IPS-18c (cell line): ENCODE data around the gene OASL.

Source experiments
- H3K4me3 ChIP-seq: 2 replicates; pipeline ENCODE4 v1.7.0; 2013; ENCODE audit warnings: low read depth, mild to moderate bottlenecking, low read length, moderate library complexity; ENCODE audit not compliant: insufficient read depth
- H3K9me3 ChIP-seq: one replicate; pipeline ENCODE4 v1.6.1; 2013; ENCODE audit warnings: mild to moderate bottlenecking, low read length, moderate library complexity; ENCODE audit not compliant: control insufficient read depth, insufficient read depth

The OASL gene

DNA sequence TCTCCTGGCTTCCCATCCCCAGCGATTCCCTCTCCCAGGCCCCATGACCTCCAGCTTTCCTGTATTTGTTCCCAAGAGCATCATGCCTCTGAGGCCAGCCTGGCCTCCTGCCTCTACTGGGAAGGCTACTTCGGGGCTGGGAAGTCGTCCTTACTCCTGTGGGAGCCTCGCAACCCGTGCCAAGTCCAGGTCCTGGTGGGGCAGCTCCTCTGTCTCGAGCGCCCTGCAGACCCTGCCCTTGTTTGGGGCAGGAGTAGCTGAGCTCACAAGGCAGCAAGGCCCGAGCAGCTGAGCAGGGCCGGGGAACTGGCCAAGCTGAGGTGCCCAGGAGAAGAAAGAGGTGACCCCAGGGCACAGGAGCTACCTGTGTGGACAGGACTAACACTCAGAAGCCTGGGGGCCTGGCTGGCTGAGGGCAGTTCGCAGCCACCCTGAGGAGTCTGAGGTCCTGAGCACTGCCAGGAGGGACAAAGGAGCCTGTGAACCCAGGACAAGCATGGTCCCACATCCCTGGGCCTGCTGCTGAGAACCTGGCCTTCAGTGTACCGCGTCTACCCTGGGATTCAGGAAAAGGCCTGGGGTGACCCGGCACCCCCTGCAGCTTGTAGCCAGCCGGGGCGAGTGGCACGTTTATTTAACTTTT lies 37.1 kb downstream of the OASL start:
- peaks cover 2% of the 10 kb centered on the region for H3K9me3 ChIP-seq
- no peak overlapping the region for H3K4me3 ChIP-seq

DNA sequence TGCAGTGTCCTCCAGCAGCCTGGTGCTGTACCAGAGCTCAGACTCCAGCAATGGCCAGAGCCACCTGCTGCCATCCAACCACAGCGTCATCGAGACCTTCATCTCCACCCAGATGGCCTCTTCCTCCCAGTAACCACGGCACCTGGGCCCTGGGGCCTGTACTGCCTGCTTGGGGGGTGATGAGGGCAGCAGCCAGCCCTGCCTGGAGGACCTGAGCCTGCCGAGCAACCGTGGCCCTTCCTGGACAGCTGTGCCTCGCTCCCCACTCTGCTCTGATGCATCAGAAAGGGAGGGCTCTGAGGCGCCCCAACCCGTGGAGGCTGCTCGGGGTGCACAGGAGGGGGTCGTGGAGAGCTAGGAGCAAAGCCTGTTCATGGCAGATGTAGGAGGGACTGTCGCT lies 38.0 kb downstream of the OASL start:
- H3K9me3 ChIP-seq: peaks cover 2% of the 10 kb centered on the region
- H3K4me3 ChIP-seq: no peak overlapping the region

DNA sequence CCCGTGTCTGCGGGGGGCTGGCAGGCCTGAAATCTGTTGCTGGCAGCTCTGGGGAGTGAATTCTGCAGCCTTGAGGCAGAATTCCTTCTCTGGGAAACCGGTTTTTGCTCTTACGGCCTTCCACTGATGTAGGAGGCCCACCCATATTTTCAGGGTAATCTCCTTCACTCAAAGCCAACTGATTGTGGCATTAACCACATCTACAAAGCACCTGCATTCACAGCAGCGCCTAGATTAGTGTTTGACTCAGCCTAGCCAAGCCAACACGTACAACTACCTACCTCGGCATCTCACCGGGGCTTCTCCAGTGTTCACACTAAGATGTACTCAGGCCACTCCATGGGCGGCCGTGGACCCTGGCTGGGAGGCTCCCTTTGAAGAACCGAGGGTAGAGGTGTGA lies 38.5 kb downstream of the OASL start:
- Histone ChIP-seq H3K4me3 (no peak overlapping the region), H3K9me3 (peaks cover 2% of the 10 kb centered on the region)

DNA sequence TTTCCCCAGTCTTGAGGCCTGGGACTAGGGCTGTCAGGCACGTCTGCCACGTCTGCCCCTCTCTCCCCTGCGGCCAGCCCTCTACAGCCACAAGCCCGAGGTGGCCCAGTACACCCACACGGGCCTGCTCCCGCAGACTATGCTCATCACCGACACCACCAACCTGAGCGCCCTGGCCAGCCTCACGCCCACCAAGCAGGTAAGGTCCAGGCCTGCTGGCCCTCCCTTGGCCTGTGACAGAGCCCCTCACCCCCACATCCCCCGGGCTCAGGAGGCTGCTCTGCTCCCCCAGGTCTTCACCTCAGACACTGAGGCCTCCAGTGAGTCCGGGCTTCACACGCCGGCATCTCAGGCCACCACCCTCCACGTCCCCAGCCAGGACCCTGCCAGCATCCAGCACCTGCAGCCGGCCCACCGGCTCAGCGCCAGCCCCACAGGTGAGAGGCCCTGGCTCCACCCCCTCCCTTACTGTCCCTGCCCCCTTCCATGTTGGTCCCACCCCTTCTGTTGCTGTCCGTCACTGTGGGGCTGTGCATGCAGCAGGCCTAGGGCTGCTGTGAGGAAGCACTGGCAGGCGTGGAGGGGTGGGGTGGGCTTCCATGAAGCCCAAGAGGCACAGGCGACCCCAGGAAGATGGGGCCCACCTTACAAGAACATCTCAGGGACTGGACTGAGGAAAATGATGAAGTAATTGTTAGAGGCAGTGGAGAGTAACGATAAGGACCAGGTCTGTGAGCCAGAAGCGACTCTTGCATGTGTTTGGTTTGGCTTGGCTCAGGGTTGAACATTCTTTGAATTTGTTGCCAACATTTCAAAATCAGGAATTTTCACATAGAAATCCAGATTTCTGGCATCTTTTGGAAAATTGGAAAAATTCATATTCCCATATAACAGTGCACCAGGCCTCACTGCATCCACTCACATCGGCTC lies 39.6 kb downstream of the OASL start:
- H3K9me3 ChIP-seq: peaks cover 2% of the 10 kb centered on the region
- peak overlapping the region; percentile 9; the same call in 1 of the 2 replicates for H3K4me3 ChIP-seq

DNA sequence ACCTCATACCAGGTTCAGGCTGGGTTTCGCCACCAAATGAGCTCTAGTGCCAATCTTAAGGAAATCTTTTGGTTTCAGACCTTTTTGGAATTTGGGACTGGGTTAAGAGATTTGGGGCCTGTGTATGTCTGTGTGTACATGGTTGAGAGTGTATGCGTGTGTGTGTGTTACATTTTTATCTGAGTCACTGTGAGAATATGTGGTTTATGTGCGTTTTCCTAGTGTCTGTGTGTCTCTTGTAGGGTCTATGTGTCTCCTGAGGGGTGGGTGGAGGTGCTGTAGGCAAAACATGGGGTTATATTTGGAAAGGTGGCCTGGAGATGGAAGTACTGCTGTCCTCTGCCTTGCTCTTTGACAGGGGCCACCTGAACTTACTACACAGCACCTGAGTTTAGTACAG lies 40.6 kb downstream of the OASL start:
- peaks cover 2% of the 10 kb centered on the region for H3K9me3 ChIP-seq
- H3K4me3 ChIP-seq: no peak overlapping the region

DNA sequence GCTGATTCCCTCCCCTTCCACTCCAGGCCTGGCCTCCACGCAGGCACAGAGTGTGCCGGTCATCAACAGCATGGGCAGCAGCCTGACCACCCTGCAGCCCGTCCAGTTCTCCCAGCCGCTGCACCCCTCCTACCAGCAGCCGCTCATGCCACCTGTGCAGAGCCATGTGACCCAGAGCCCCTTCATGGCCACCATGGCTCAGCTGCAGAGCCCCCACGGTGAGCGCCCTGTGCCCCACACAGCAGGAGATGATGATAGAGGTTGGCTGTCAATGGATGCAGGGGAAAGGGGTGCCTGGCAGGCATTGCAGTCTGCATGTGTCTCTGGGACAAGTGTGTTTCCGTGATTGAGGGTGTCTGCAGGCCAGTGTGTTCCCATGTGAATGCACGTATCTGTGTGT lies 41.6 kb downstream of the OASL start:
- H3K4me3 ChIP-seq: no peak overlapping the region
- H3K9me3 ChIP-seq: peaks cover 2% of the 10 kb centered on the region

DNA sequence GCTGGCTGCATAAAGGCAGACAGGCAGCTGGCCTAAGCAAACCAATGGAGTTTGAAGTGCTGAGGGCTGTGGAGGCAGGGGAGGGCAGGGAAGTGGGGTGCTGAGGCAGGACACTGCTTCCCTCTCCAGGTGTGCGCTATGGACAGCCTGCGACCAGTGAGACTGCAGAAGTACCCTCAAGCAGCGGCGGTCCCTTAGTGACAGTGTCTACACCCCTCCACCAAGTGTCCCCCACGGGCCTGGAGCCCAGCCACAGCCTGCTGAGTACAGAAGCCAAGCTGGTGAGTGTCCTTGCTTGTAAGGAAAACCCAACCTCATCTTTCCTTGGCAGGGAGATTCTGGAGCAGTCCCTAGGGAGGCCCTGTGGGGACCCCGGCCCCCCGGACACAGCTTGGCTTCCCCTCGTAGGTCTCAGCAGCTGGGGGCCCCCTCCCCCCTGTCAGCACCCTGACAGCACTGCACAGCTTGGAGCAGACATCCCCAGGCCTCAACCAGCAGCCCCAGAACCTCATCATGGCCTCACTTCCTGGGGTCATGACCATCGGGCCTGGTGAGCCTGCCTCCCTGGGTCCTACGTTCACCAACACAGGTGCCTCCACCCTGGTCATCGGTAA lies 42.8 kb downstream of the OASL start:
- H3K4me3 ChIP-seq: no peak overlapping the region
- no peaks in the 10 kb centered on the region for H3K9me3 ChIP-seq

DNA sequence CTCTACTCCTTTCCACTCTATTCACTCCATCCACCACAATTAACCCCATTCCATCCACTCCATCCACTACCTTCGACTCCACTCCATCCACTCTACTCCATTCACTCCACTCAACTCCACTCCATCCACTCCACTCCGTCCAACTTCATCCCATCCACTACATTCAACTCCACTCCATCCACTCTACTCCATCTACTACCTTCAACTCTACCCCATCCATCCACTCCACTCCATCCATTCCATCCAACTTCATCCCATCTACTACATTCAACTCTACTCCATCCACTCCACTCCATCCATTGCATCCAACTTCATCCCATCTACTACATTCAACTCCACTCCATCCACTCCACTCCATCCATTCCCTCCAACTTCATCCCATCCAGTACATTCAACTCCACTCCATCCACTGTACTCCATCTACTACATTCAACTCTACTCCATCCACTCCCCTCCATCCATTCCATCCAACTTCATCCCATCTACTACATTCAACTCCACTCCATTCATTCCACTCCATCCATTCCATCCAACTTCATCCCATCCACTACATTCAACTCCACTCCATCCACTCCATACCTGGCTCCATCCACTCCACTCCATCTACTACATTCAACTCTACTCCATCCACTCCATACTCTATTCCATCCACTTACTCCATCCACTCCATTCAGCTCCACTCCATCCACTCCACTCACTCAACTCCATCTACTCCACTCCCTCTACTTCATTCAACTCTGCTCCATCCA lies 44.3 kb downstream of the OASL start:
- no peak overlapping the region for H3K4me3 ChIP-seq

DNA sequence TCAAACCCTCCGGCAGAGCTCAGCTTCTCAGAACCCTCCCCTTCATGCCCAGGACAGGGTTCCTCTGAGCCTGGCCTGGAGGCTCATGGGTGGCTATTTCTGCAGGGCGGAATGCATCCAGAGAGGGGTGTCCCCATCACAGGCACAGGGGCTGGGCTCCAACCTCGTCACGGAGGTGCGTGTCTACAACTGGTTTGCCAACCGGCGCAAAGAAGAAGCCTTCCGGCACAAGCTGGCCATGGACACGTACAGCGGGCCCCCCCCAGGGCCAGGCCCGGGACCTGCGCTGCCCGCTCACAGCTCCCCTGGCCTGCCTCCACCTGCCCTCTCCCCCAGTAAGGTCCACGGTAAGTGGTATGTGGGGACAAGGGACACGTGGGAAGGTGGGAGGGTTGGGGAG lies 45.0 kb downstream of the OASL start:
- Histone ChIP-seq H3K4me3 (no peak overlapping the region), H3K9me3 (no peaks in the 10 kb centered on the region)

More for the DNA sequence above, 44.3 kb downstream of the OASL start:
- no peaks in the 10 kb centered on the region for H3K9me3 ChIP-seq

DNA sequence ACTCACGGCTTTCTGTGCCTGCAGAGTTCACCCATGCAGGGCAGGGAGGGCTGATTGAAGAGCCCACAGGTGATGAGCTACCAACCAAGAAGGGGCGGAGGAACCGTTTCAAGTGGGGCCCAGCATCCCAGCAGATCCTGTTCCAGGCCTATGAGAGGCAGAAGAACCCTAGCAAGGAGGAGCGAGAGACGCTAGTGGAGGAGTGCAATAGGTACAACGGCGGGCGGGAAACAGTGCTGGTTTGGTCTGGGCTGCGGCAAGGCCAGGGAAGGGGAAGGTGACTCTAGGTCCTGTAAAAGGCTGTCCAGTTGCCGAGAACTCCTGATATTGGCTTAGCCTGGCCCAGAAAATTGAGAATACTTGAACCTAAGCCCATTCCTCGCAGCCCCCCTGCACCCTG lies 45.5 kb downstream of the OASL start:
- Histone ChIP-seq H3K4me3 (no peak overlapping the region), H3K9me3 (no peaks in the 10 kb centered on the region)

DNA sequence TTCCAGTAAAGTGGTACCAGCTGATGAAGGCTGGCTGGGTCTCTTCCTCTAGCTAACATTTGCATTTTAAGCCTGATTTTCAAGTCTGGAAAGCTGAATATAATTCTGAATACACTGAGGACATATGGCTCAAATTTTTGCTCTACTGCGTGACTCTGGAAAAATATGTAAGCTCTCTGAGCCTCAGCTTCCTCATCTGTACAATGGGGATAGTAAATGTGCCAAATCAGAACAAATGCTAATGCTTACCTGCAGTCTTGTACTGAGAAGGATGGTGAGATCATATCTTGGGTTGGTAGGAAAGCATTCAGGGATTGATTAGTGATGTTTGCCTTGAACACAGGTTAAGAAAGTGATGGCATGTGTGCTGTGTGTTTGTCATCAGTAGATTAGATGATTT lies 46.1 kb downstream of the OASL start:
- H3K4me3 ChIP-seq: no peak overlapping the region
- no peaks in the 10 kb centered on the region for H3K9me3 ChIP-seq

DNA sequence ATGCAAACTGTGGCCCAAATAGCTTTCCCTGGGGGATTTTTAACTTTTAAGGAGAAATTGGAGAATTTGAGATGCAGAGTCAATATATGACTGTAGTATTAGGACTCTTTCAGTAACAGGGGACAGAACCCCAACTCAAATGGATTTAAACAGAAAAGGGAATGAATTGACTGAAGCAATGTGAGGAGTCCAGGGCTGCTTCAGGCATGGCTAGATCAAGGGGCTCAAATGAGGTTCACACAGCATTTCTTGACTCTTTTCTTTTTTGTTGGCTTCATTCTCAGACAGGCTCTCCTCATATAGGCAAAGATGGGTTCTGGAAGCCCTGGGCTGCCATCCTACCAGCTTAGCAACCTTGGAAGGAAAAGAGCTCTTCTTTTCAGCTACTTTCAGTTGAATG lies 47.1 kb downstream of the OASL start:
- Histone ChIP-seq H3K4me3 (no peak overlapping the region), H3K9me3 (no peaks in the 10 kb centered on the region)

DNA sequence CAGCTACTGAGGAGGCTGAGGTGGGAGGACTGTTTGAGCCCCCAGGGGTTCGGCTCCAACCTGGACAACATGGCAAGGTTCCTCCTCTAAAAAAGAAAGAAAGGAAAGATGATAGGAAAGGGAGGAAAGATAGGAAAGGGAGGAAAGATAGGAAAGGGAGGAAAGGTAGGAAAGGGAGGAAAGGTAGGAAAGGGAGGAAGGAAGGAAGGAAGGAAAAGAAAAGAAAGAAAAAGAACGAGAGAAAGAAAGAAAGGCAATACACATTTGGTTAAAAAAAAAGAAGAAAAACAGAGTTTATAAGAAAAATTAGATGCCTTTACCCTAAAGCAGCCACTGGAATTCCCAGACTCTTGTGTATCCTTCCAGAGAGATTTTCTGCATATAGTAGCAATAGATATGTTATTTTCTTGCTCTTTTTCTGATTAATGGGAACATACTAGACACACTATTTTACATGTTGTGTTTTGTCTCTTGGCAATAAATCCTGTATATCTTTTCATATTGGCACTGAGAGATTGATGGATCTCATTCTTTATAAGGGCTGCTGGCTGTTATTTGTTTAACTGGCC lies 48.5 kb downstream of the OASL start:
- no peaks in the 10 kb centered on the region for H3K9me3 ChIP-seq
- H3K4me3 ChIP-seq: no peak overlapping the region

DNA sequence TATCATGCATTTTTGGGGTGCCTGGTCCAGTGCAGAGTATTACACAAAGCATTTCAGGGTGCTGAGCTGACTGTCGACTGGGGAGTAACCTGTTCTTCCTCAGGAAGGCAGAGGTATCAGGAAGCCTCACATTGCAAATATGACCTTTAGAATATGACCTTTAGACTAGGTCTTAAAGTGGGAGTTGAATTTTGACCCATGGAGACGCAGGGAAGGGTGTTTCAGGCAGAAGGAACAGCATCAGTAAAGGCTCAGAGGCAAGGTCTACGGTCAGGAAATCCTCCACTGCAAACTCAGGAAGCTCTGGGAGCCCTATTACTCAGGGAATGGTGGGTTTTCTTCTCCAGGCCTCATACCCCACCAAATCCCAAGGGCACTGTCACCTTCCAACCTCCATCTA lies 49.4 kb downstream of the OASL start:
- H3K9me3 ChIP-seq: no peaks in the 10 kb centered on the region
- H3K4me3 ChIP-seq: no peak overlapping the region

DNA sequence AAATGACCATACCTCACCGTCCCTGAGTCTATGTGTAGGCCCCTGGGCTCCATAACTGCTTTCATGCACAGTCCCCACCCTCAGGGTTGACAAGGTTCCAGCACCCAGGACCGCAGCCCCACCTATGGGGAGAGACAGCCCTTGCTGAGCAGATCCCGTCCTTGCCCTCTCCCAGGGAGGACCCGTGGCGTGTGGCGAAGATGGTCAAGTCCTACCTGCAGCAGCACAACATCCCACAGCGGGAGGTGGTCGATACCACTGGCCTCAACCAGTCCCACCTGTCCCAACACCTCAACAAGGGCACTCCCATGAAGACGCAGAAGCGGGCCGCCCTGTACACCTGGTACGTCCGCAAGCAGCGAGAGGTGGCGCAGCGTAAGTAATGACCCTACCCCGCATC lies 50.4 kb downstream of the OASL start:
- no peaks in the 10 kb centered on the region for H3K9me3 ChIP-seq
- H3K4me3 ChIP-seq: no peak overlapping the region

DNA sequence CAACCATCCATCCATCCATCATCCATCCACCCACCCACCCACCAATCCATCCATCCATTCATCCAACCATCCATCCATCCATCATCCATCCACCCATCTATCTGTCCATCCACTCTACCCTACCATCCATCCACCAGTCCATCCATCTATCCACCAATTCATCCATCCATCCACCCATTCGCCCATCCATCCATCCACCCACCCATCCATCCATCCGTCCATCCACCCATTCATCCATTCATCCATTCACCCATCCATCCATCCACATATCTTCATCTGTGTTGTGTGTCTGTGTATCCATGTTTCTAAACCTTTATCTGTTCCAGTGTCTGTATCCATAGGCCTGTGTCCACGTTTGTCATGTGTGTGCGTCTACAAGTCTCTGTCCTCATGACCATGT lies 50.8 kb downstream of the OASL start:
- Histone ChIP-seq H3K9me3 (no peaks in the 10 kb centered on the region), H3K4me3 (no peak overlapping the region)

DNA sequence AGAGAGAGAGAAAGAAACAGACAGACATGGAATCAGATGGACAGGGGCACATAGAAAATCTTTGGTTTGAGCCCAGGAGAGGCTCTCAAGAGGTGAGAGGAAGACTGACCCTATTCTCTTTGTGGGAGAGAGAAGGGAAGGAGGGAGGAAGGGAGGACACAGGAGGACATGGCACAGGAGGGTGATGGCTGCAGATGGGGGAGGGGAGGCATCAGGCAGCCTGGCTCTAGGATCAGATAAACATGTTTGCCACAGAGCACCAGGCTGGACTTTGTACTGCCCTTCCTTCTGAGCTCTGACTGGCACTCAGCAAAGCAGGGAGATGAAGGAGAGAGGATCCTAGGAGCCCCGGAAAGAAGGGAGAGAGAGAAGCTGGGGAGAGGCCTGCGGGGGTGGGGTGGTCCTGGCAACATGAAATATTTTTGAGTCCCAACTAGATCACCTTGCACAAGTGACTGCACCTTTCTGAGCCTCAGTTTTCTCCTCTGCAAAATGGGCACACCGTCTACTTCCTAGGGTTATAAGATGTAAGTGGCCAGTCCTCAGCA lies 54.6 kb downstream of the OASL start:
- Histone ChIP-seq H3K4me3 (no peak overlapping the region), H3K9me3 (no peaks in the 10 kb centered on the region)
